ENCODE data around the gene MTCH2. TPM values are rescaled to one million over a fixed set of nuclear protein-coding genes. Genes with fewer than 3 reads are reported as not detected.

MTCH2 gene
- total RNA-seq, 4 donors from 2014 or later = 32.5 to 40.6 (median 37.6) TPM

GRCh38 chr11:47583844-47584243, 58.5 kb downstream of the MTCH2 start:
- WGBS = 81% methylated on average over 5 of the region's 5 CpGs
- H3K4me1 ChIP-seq = peaks cover 11 to 34% (median 28%) of the 10 kb centered on the region in 4 donors
- no peak overlapping the region for H3K27ac ChIP-seq (replicated peaks in 1 of 4)
- no peak for DNase-seq (ENCODE audit: extremely low spot score)
- intact Hi-C loops (cut with DNase I) = no loop called here
- peaks cover 0 to under 1% (median 0%) of the 10 kb centered on the region in 4 donors for H3K27me3 ChIP-seq
- no peak for TF ChIP-seq CTCF (IDR thresholded peaks at IDR 0.05)
- TF ChIP-seq POLR2AphosphoS5 (IDR thresholded peaks at IDR 0.05) = no peak
- no peak for TF ChIP-seq POLR2A (IDR thresholded peaks at IDR 0.05; ENCODE audit: low read depth)
- no peak for TF ChIP-seq EP300 (IDR thresholded peaks at IDR 0.05)
- no peaks in the 10 kb centered on the region for H3K9me3 ChIP-seq
- H3K36me3 ChIP-seq = peaks cover 47 to 59% (median 53%) of the 10 kb centered on the region in 4 donors
- H3K4me3 ChIP-seq = no peak overlapping the region

- Histone ChIP-seq H3K4me3 (peak within 1 kb of the TSS; percentile 87 to 92 (median 91)), H3K9me3 (no peaks in the 10 kb centered on the region), H3K36me3 (peaks cover 47 to 67% (median 57%) of the 10 kb centered on the region in 4 donors), H3K27me3 (no peaks in the 10 kb centered on the region), H3K27ac (replicated peaks in 1 of 4) (peak within 1 kb of the TSS; percentile 81 to 89 (median 86)), H3K4me1 (peaks cover 28 to 45% (median 34%) of the 10 kb centered on the region in 4 donors)
- WGBS = under 1% methylated on average over 56 of the region's 72 CpGs
- intact Hi-C loops (cut with DNase I) = no loop called here
- peak; percentile 96 for DNase-seq (ENCODE audit: extremely low spot score)
- TF ChIP-seq EP300 (IDR thresholded peaks at IDR 0.05) (no peak), POLR2A (IDR thresholded peaks at IDR 0.05; ENCODE audit: low read depth) (peak; percentile 47), POLR2AphosphoS5 (IDR thresholded peaks at IDR 0.05) (peak; percentile 93), CTCF (IDR thresholded peaks at IDR 0.05) (no peak)
These were observed 63.5 kb downstream of the MTCH2 start, which contains the start of the genes KBTBD4 and NDUFS3 for GRCh38 chr11:47578524-47579494. Gene KBTBD4, minus strand, starts transcription at chr11:47578970. Its CDS starts 19 bp downstream, at chr11:47578951. Gene NDUFS3, plus strand, starts transcription at chr11:47579074. Its CDS starts 18 bp downstream, at chr11:47579092.

GRCh38 chr11:47577460-47578041, 64.8 kb downstream of the MTCH2 start:
- Histone ChIP-seq H3K27me3 (no peaks in the 10 kb centered on the region), H3K9me3 (no peaks in the 10 kb centered on the region), H3K36me3 (peaks cover 46 to 67% (median 56%) of the 10 kb centered on the region in 4 donors), H3K4me1 (peaks cover 36 to 57% (median 43%) of the 10 kb centered on the region in 4 donors), H3K4me3 (peak overlapping the region; percentile 87 to 92 (median 91)), H3K27ac (replicated peaks in 1 of 4) (peak overlapping the region in 3 of 4 donors; percentile 81 to 86 (median 86))
- 48% methylated on average over 13 of the region's 13 CpGs for WGBS
- TF ChIP-seq CTCF (IDR thresholded peaks at IDR 0.05) (no peak), EP300 (IDR thresholded peaks at IDR 0.05) (no peak), POLR2A (IDR thresholded peaks at IDR 0.05; ENCODE audit: low read depth) (no peak), POLR2AphosphoS5 (IDR thresholded peaks at IDR 0.05) (no peak)
- no peak for DNase-seq (ENCODE audit: extremely low spot score)
- intact Hi-C loops (cut with DNase I) = no loop called here

- H3K4me1 ChIP-seq = peaks cover 25 to 39% (median 33%) of the 10 kb centered on the region in 4 donors
- no peak for TF ChIP-seq POLR2A (IDR thresholded peaks at IDR 0.05; ENCODE audit: low read depth)
- TF ChIP-seq POLR2AphosphoS5 (IDR thresholded peaks at IDR 0.05) = no peak
- TF ChIP-seq CTCF (IDR thresholded peaks at IDR 0.05) = no peak
- no peak for TF ChIP-seq EP300 (IDR thresholded peaks at IDR 0.05)
- no peak overlapping the region for H3K27ac ChIP-seq (replicated peaks in 1 of 4)
- peaks cover 37 to 83% (median 59%) of the 10 kb centered on the region in 4 donors for H3K36me3 ChIP-seq
- H3K27me3 ChIP-seq = no peaks in the 10 kb centered on the region
- intact Hi-C loops (cut with DNase I) = no loop called here
- 83% methylated on average over 11 of the region's 11 CpGs for WGBS
- no peaks in the 10 kb centered on the region for H3K9me3 ChIP-seq
- DNase-seq (ENCODE audit: extremely low spot score) = no peak
- H3K4me3 ChIP-seq = no peak overlapping the region
These were observed 69.0 kb downstream of the MTCH2 start for GRCh38 chr11:47573321-47573720.

Measured in esophagus muscularis mucosa (tissue), 4 donors.